H9 (cell line): ENCODE measurements around the gene COPS9. TPM values are rescaled to one million over a fixed set of nuclear protein-coding genes. Genes with fewer than 3 reads are reported as not detected.

Source experiments
- DNase-seq: peaks from one replicate; pipeline ENCODE4 v3.0.0-alpha.2; 2017
- H2AFZ ChIP-seq: one replicate; pipeline ENCODE4 v1.6.1; 2013; ENCODE audit warnings: mild to moderate bottlenecking, low read length, control low read depth, moderate library complexity
- H2AK5ac ChIP-seq: 2 replicates; pipeline ENCODE4 v1.6.1; 2013; ENCODE audit warnings: low read length, control low read depth, mixed read lengths; ENCODE audit not compliant: insufficient read length
- H2BK120ac ChIP-seq: one replicate; pipeline ENCODE4 v1.6.1; 2013; ENCODE audit warnings: low read depth, mild to moderate bottlenecking, low read length, control low read depth, inconsistent platforms; ENCODE audit not compliant: poor library complexity, severe bottlenecking
- H2BK12ac ChIP-seq: 2 replicates; pipeline ENCODE4 v1.6.1; 2013; ENCODE audit warnings: low read length, control low read depth, mixed read lengths, low read depth; ENCODE audit not compliant: insufficient read length
- H2BK15ac ChIP-seq: 2 replicates; pipeline ENCODE4 v1.6.1; 2013; ENCODE audit warnings: low read depth, low read length, control low read depth
- H2BK20ac ChIP-seq: one replicate; pipeline ENCODE4 v1.6.1; 2013; ENCODE audit warnings: low read depth, mild to moderate bottlenecking, low read length, control low read depth, inconsistent platforms; ENCODE audit not compliant: poor library complexity, severe bottlenecking
- H2BK5ac ChIP-seq: 2 replicates; pipeline ENCODE4 v1.6.1; 2013; ENCODE audit warnings: low read length, control low read depth, mixed read lengths; ENCODE audit not compliant: insufficient read length
- H3K14ac ChIP-seq: 2 replicates; pipeline ENCODE4 v1.6.1; 2013; ENCODE audit warnings: low read length, control low read depth; ENCODE audit not compliant: insufficient read depth
- H3K18ac ChIP-seq: 2 replicates; pipeline ENCODE4 v1.6.1; 2013; ENCODE audit warnings: low read depth, mild to moderate bottlenecking, mixed read lengths, low read length, control low read depth; ENCODE audit not compliant: insufficient read length
- H3K23ac ChIP-seq: 2 replicates; pipeline ENCODE4 v1.6.1; 2013; ENCODE audit warnings: low read length, control low read depth, mixed read lengths, low read depth; ENCODE audit not compliant: insufficient read length
- H3K23me2 ChIP-seq: 2 replicates; pipeline ENCODE4 v1.6.1; 2013; ENCODE audit warnings: low read depth, mild to moderate bottlenecking, mixed read lengths, low read length, control low read depth; ENCODE audit not compliant: insufficient read length, poor library complexity, severe bottlenecking
- H3K27ac ChIP-seq: 2 replicates; pipeline ENCODE4 v1.5.1; 2013; ENCODE audit warnings: low read length, control low read depth, mixed read lengths, low read depth; ENCODE audit not compliant: insufficient read length
- H3K27me3 ChIP-seq: 2 replicates; pipeline ENCODE4 v1.6.1; 2013; ENCODE audit warnings: low read length, control low read depth, inconsistent platforms; ENCODE audit not compliant: insufficient read depth
- H3K4ac ChIP-seq: 2 replicates; pipeline ENCODE4 v1.6.1; 2013; ENCODE audit warnings: low read depth, mild to moderate bottlenecking, control low read depth, inconsistent platforms, low read length, moderate library complexity
- H3K4me1 ChIP-seq: 2 replicates; pipeline ENCODE4 v1.6.1; 2013; ENCODE audit warnings: low read length, control low read depth, inconsistent platforms; ENCODE audit not compliant: insufficient read depth
- H3K4me2 ChIP-seq: 2 replicates; pipeline ENCODE4 v1.6.1; 2013; ENCODE audit warnings: low read length, control low read depth, mixed read lengths; ENCODE audit not compliant: insufficient read length, insufficient read depth
- H3K56ac ChIP-seq: 2 replicates; pipeline ENCODE4 v1.6.1; 2013; ENCODE audit warnings: low read depth, mild to moderate bottlenecking, mixed read lengths, low read length, control low read depth; ENCODE audit not compliant: insufficient read length
- H3K79me1 ChIP-seq: 2 replicates; pipeline ENCODE4 v1.6.1; 2013; ENCODE audit warnings: low read depth, mild to moderate bottlenecking, moderate library complexity, low read length, control low read depth, inconsistent platforms; ENCODE audit not compliant: insufficient read depth, poor library complexity, severe bottlenecking
- H3K79me2 ChIP-seq: 2 replicates; pipeline ENCODE4 v1.6.1; 2013; ENCODE audit warnings: low read length, control low read depth, inconsistent platforms; ENCODE audit not compliant: insufficient read depth
- H3K9ac ChIP-seq: 2 replicates; pipeline ENCODE4 v1.6.1; 2013; ENCODE audit warnings: low read length, control low read depth, mixed read lengths; ENCODE audit not compliant: insufficient read length; ENCODE audit errors: extremely low read depth
- H3K9me3 ChIP-seq: one replicate; pipeline ENCODE4 v1.6.1; 2013; ENCODE audit warnings: low read depth, low read length, inconsistent platforms; ENCODE audit not compliant: control insufficient read depth
- H3T11ph ChIP-seq: one replicate; pipeline ENCODE4 v1.6.1; 2013; ENCODE audit warnings: mild to moderate bottlenecking, low read length, control low read depth, inconsistent platforms
- H4K20me1 ChIP-seq: one replicate; pipeline ENCODE4 v1.6.1; 2013; ENCODE audit not compliant: control insufficient read depth, insufficient read length, insufficient read depth
- H4K5ac ChIP-seq: 2 replicates; pipeline ENCODE4 v1.6.1; 2013; ENCODE audit warnings: low read depth, mild to moderate bottlenecking, mixed read lengths, low read length, control low read depth; ENCODE audit not compliant: insufficient read length
- H4K8ac ChIP-seq: replicated peaks from 2 replicates; pipeline ENCODE4 v1.6.1; 2013; ENCODE audit warnings: low read length, control low read depth, mixed read lengths, low read depth; ENCODE audit not compliant: insufficient read length
- H4K91ac ChIP-seq: 2 replicates; pipeline ENCODE4 v1.6.1; 2013; ENCODE audit warnings: low read depth, mild to moderate bottlenecking, moderate library complexity, mixed read lengths, low read length, control low read depth; ENCODE audit not compliant: insufficient read length
- H3K27ac Mint-ChIP-seq, 3 experiments: 2 replicates in 2 of 3; 3 replicates in 1 of 3; pipeline ENCODE4 v1.8.0; 2020 to 2021; ENCODE audit warnings: mixed read lengths in 3 of 3, mild to moderate bottlenecking in 1 of 3, moderate library complexity in 1 of 3
- H3K27me3 Mint-ChIP-seq: 2 replicates; pipeline ENCODE4 v1.8.0; 2021; ENCODE audit warnings: low read depth, mild to moderate bottlenecking, moderate library complexity, mixed read lengths
- H3K36me3 Mint-ChIP-seq, 3 experiments: 2 replicates in 2 of 3; 3 replicates in 1 of 3; pipeline ENCODE4 v1.8.0; 2020 to 2021; ENCODE audit warnings: low read depth in 3 of 3, mixed read lengths in 3 of 3; ENCODE audit not compliant: insufficient read depth in 1 of 3
- H3K4me1 Mint-ChIP-seq, 2 experiments: 2 replicates each; pipeline ENCODE4 v1.8.0; 2020; ENCODE audit warnings: mixed read lengths in 2 of 2
- H3K4me3 Mint-ChIP-seq, 2 experiments: 2 replicates in 1 of 2; 3 replicates in 1 of 2; pipeline ENCODE4 v1.8.0; 2020 to 2021; ENCODE audit warnings: mild to moderate bottlenecking in 2 of 2, mixed read lengths in 2 of 2, moderate library complexity in 1 of 2
- H3K9me3 Mint-ChIP-seq, 2 experiments: 2 replicates in 1 of 2; 3 replicates in 1 of 2; pipeline ENCODE4 v1.8.0; 2020; ENCODE audit warnings: mild to moderate bottlenecking in 2 of 2, mixed read lengths in 2 of 2, moderate library complexity in 1 of 2
- CTCF ChIP-seq: fragments of 200-600 bp; sonication (generic); conservative IDR thresholded peaks from 3 replicates; pipeline ENCODE4 v1.8.0; 2021; ENCODE audit warnings: antibody characterized with exemption, mild to moderate bottlenecking
- WGBS: extraction: QIAGEN DNeasy Blood & Tissue Kit; methylation state at CpG from one replicate; pipeline ENCODE4 v1.1.7; 2013; ENCODE audit warnings: missing lambda C conversion rate, low lambda C conversion rate, mixed read lengths; ENCODE audit not compliant: insufficient read length; ENCODE audit errors: extremely low coverage; 5-methylcytosine and 5-hydroxymethylcytosine counted together
- total RNA-seq: library from RNA; stranded (reverse); gene quantifications from 2 replicates; pipeline ENCODE4 v1.2.1, GENCODE V29; 2021

COPS9 gene
- total RNA-seq, 1 experiment from 2014 or later = 142 TPM

- Histone ChIP-seq H4K8ac (no peak overlapping the region), H3K14ac (no peak overlapping the region)
- no peak for DNase-seq
These were observed 48.6 kb upstream of the COPS9 start for GRCh38 chr2:240184656-240185055.

More at GRCh38 chr2:240184656-240185055, 48.6 kb upstream of the COPS9 start:
- Histone ChIP-seq H3T11ph (no peak overlapping the region), H2AK5ac (no peak overlapping the region), H2BK15ac (no peak overlapping the region), H3K27ac (no peak overlapping the region), H2BK20ac (no peak overlapping the region), H2AFZ (no peak overlapping the region), H3K27me3 (no peaks in the 10 kb centered on the region), H3K18ac (no peak overlapping the region), H4K5ac (no peak overlapping the region), H3K23me2 (no peaks in the 10 kb centered on the region), H3K79me1 (no peaks in the 10 kb centered on the region), H3K9ac (no peak overlapping the region), H4K91ac (no peak overlapping the region), H3K4me1 (no peaks in the 10 kb centered on the region), H3K4ac (no peak overlapping the region), H2BK12ac (no peak overlapping the region), H2BK120ac (no peak overlapping the region), H3K9me3 (peaks cover 13% of the 10 kb centered on the region), H2BK5ac (no peak overlapping the region), H3K79me2 (no peaks in the 10 kb centered on the region), H3K56ac (no peak overlapping the region), H3K23ac (no peak overlapping the region), H4K20me1 (no peaks in the 10 kb centered on the region), H3K4me2 (no peak overlapping the region)
- Mint-ChIP-seq H3K9me3 (peaks cover 27 to 38% of the 10 kb centered on the region in 2 experiments), H3K27ac (no peak overlapping the region), H3K36me3 (peaks cover 2 to 17% (median 2%) of the 10 kb centered on the region in 3 experiments; a peak in 4 of 7 replicates), H3K4me3 (no peak overlapping the region), H3K4me1 (peaks cover 0 to 5% of the 10 kb centered on the region in 2 experiments; a peak in 1 of 4 replicates), H3K27me3 (peaks cover 24% of the 10 kb centered on the region)
- TF ChIP-seq CTCF = no peak
- WGBS = no CpG with 5 or more reads among the region's 3 CpGs
